Stromal cell of bone marrow (primary cell): Measurements from ENCODE around the gene SAMD8.

Source experiments
- DNase-seq: peaks from one replicate; pipeline ENCODE4 v3.0.0-alpha.2; 2012; ENCODE audit warnings: low read depth

The SAMD8 gene

DNA sequence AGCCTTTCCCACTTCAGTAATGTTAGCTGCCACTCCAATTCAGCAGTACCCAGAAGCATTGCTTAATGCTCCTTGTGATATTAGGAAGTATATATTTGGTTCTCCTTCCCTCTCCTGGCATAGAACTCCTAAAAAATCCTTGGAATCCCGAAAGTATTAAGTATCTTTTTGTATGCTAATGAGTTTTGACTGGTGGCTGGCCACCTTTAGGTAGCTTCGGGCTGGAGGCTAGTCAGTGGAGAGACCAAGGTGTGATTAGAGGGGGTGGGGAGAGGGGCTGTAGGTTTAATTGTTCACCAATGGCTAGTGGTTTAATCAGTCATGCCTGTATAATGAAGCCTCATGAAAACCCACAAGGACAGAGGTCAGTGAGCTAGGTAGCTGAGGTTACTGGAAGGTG lies 112.1 kb downstream of the SAMD8 start:
- no peak for DNase-seq

DNA sequence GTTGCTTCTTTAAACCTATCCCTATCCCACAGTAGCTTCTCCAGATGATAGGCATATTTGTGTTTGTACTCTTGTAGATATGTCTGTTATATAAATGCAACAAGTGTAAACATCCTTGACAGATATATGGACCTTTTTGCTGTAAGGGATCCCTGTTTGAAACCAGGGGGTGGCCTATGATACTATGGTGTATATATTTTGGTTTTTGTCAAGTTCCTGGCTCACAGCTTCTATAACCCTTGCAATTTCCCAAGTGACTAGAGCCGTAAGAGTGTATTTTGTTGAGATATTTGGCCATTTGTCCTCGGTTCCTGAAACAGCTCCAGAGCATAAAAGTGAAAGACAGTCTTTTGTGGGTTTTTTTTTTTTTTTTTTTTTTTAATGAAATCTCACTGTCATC lies 114.6 kb downstream of the SAMD8 start:
- DNase-seq, result no peak

DNA sequence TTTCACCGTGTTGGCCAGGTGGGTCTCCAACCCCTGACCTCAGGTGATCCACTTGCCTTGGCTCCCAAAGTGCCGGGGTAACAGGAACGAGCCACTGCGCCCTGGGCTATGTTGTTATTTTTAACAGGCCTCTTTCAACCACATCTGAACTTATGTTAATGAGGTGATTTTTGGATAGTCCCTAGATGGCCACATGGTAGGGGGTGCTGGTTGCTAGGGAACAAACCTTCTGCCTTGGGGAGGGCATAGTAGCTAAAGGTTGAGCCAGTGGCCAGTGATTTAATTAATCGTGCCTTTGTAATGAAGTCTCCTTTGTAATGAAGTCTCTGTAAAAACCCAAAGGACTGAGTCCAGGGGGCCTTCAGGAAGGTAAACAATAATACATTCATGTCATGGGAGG lies 115.2 kb downstream of the SAMD8 start:
- no peak for DNase-seq

DNA sequence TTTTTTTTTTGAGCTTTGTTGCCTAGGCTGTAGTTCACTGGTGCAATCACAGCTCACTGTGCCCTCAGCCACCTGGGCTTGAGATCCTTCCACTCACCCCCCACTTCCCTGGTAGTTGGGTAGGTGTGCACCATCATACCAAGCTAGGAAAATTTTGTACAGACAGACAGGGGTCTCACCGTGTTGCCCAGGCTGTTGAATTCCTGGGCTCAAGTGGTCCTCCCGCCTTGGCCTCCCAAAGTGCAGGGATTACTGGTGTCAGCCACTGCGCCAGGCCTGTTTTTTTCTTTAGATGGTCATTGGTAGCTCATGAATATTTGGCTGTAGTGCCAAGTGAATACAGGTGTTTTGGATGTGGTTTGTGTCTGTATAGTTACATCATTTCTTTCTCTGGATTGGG lies 116.8 kb downstream of the SAMD8 start:
- DNase-seq, result no peak

DNA sequence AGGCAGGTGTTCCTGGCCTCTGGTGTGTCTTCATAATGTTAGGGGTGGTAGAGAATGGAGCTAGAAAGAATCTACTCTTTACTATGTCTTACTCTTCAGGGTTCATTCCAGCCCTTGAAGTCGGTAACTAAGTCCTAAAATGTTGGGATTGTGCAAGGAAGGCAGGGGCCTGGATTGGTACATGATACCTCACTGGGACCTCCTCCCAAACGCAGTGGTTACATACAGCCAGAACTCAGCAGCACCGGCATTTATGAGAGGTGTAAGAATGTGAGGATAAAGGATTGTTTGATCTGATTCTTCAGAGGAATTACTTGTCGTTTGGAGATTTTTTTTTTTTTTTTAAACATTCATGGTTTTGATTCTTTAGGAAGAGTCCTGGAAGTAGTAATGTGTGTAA lies 117.4 kb downstream of the SAMD8 start:
- DNase-seq, result no peak

GRCh38 chr10:75229971-75230370 lies 118.5 kb downstream of the SAMD8 start:
- no peak for DNase-seq

DNA sequence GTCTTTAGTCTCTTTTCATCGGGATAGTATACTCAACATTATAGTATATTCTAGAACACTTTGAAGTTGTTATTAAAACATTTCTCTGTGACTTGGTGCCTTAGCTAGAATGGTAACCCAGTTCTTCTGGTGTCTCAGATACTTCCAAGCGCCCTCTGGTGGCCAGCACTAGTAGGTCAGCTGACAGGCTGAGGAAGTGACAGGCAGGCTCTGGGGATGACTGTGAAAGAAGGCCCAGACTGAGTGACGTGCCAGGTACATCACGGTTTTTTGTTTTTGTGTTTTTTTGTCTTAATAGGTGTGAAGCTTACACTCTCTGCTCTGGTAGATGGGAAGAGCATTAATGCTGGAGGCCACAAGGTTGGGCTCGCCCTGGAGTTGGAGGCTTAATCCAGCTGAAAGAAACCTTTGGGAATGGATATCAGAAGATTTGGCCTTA lies 119.2 kb downstream of the SAMD8 start:
- peak; percentile 65 for DNase-seq
